GM12878 (cell line): Measurements from ENCODE around the gene THRA. TPM values are rescaled to one million over a fixed set of nuclear protein-coding genes. Genes with fewer than 3 reads are reported as not detected.

ENCODE experiments used
- E4F1 ChIP-seq: fragments of 450-650 bp; IDR thresholded peaks from 2 replicates; pipeline ENCODE4 v1.6.1; 2018; ENCODE audit warnings: borderline replicate concordance, mild to moderate bottlenecking; ENCODE audit not compliant: partially characterized antibody
- IRF4 ChIP-seq: IDR thresholded peaks from 2 replicates; pipeline ENCODE4 v1.6.1; 2011; ENCODE audit warnings: low read depth, low read length
- PRDM15 ChIP-seq: fragments of 450-650 bp; formaldehyde crosslinking; IDR thresholded peaks from 2 replicates; pipeline ENCODE4 v1.4.0; 2020; ENCODE audit warnings: mild to moderate bottlenecking, moderate library complexity
- SIX5 ChIP-seq: IDR thresholded peaks from 2 replicates; pipeline ENCODE4 v1.6.1; 2011; ENCODE audit warnings: mild to moderate bottlenecking, low read depth, low read length, moderate library complexity; ENCODE audit not compliant: severe bottlenecking
- SREBF1 ChIP-seq: IDR thresholded peaks from 2 replicates; pipeline ENCODE4 v1.6.1; 2012; ENCODE audit warnings: mild to moderate bottlenecking, low read length
- STAT3 ChIP-seq: IDR thresholded peaks from 2 replicates; pipeline ENCODE4 v1.6.1; 2011; ENCODE audit warnings: low read depth, low read length, improper control_type of control experiment
- ZNF24 ChIP-seq: fragments of 450-650 bp; IDR thresholded peaks from 2 replicates; pipeline ENCODE4 v1.6.1; 2017; ENCODE audit warnings: antibody characterized with exemption, mild to moderate bottlenecking
- ZZZ3 ChIP-seq: IDR thresholded peaks from 2 replicates; pipeline ENCODE4 v1.6.1; 2011; ENCODE audit warnings: low read depth; ENCODE audit not compliant: control insufficient read depth, insufficient read length
- polyA plus RNA-seq, 11 experiments: library from polyadenylated mRNA; depleted of rRNA in 4 of 11; unstranded in 6 of 11; stranded (reverse) in 5 of 11; fragments of >200 nt; fragmentation: Nextera tagmentation in 4 of 11; fragmentation: Illumina TruSeq in 1 of 11; extraction: Ambion mirVana in 4 of 11; extraction: Trizol in 1 of 11; gene quantifications; 1 replicate in 1 of 11; 2 replicates in 10 of 11; pipeline versions ENCODE4 v1.2.1 to v1.2.3, GENCODE V29; 2011 to 2016; ENCODE audit warnings: inconsistent platforms in 2 of 11, missing spikeins in 2 of 11, low read depth in 1 of 11
- total RNA-seq, 4 experiments: library from RNA; depleted of rRNA in 3 of 4; stranded (reverse); fragments of >200 nt in 3 of 4; fragmentation: Illumina TruSeq in 1 of 4; extraction: Trizol in 1 of 4; gene quantifications; 2 replicates each; pipeline versions ENCODE4 v1.2.1 to v1.2.3, GENCODE V29; 2013 to 2021
- TF ChIP-seq, protein P1 (sequence below): fragments of 450-650 bp; IDR thresholded peaks from 2 replicates; pipeline ENCODE4 v1.6.1; 2017; ENCODE audit warnings: mild to moderate bottlenecking, moderate library complexity

THRA gene
- total and polyA plus RNA-seq, 10 of the 15 experiments (the other 5 are each of a cell fraction or from before 2014, with no cell fraction given): 0.03 to 2.0 (median 0.64) TPM

DNA sequence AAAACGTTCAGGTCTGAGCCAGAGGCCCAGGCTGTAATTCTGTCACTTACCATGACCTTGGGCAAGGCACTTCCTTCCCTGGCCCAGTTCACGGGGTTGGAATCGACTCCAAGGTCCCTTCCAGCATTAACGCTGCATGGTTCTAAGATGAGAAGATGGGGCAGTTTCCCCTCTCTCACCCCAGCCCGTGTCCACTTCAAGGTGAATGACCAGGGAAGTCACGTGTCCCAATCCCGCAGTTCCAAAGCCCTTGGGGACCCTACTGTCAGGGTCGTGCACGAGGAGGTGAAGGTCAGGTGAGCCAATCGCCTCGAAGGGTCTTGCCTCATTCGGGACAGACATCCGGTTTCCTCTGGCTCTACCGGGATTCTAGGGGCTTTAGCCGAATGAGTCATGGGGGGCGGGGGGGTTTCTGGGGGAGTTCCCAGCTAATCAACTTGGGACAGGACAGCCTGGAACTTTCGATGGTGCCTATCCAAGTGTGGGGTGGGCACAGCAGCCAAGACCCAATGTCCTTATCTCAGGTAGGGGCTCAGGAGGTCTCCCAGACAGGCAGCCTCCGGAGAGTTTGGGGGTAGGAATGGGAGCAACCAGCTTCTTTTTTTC lies 48.3 kb upstream of the THRA start (continued):
- TF ChIP-seq E4F1 (no peak), ZNF24 (no peak), PRDM15 (CRISPR knock-in tag) (no peak), SREBF1 (no peak), ZZZ3 (no peak), STAT3 (no peak), SIX5 (no peak), IRF4 (no peak)
- TF ChIP-seq, protein P1, sequence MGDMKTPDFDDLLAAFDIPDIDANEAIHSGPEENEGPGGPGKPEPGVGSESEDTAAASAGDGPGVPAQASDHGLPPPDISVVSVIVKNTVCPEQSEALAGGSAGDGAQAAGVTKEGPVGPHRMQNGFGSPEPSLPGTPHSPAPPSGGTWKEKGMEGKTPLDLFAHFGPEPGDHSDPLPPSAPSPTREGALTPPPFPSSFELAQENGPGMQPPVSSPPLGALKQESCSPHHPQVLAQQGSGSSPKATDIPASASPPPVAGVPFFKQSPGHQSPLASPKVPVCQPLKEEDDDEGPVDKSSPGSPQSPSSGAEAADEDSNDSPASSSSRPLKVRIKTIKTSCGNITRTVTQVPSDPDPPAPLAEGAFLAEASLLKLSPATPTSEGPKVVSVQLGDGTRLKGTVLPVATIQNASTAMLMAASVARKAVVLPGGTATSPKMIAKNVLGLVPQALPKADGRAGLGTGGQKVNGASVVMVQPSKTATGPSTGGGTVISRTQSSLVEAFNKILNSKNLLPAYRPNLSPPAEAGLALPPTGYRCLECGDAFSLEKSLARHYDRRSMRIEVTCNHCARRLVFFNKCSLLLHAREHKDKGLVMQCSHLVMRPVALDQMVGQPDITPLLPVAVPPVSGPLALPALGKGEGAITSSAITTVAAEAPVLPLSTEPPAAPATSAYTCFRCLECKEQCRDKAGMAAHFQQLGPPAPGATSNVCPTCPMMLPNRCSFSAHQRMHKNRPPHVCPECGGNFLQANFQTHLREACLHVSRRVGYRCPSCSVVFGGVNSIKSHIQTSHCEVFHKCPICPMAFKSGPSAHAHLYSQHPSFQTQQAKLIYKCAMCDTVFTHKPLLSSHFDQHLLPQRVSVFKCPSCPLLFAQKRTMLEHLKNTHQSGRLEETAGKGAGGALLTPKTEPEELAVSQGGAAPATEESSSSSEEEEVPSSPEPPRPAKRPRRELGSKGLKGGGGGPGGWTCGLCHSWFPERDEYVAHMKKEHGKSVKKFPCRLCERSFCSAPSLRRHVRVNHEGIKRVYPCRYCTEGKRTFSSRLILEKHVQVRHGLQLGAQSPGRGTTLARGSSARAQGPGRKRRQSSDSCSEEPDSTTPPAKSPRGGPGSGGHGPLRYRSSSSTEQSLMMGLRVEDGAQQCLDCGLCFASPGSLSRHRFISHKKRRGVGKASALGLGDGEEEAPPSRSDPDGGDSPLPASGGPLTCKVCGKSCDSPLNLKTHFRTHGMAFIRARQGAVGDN: no peak
